H1 (cell line): ENCODE measurements around the gene USP36. TPM values are rescaled to one million over a fixed set of nuclear protein-coding genes. Genes with fewer than 3 reads are reported as not detected.

Experiments
- CTCF ChIA-PET: fragments of 300-600 bp; sonication (Branson Sonifier 250); formaldehyde crosslinking; loops from one replicate; lab custom pipeline; 2021; ENCODE audit not compliant: partially characterized antibody; lab: Charles Lee
- POLR2A ChIA-PET: fragments of 300-600 bp; sonication (Branson Sonifier 250); formaldehyde crosslinking; loops from one replicate; lab custom pipeline; 2021; ENCODE audit warnings: inconsistent platforms; ENCODE audit not compliant: partially characterized antibody; lab: Charles Lee
- DNase-seq, 2 experiments: peaks; one replicate each; pipeline versions ENCODE4 v3.0.0 to v3.0.0-alpha.2; 2010 to 2022; ENCODE audit warnings: low spot score in 2 of 2, low read depth in 1 of 2, mixed read lengths in 1 of 2
- FAIRE-seq: peaks from 2 replicates; lab custom pipeline; 2011; peaks lifted over from hg19 to GRCh38; lab: Jason Lieb, UNC
- H2AFZ ChIP-seq: 2 replicates; pipeline ENCODE4 v1.8.1; 2012; ENCODE audit warnings: low read length, inconsistent platforms
- H2AK5ac ChIP-seq: 2 replicates; pipeline ENCODE4 v1.6.1; 2013; ENCODE audit warnings: low read depth, low read length
- H2BK120ac ChIP-seq: replicated peaks from 2 replicates; pipeline ENCODE3; 2013; ENCODE audit warnings: low read depth, low read length, inconsistent platforms
- H2BK12ac ChIP-seq: 2 replicates; pipeline ENCODE4 v1.6.1; 2013; ENCODE audit warnings: low read depth, low read length
- H2BK15ac ChIP-seq: 2 replicates; pipeline ENCODE4 v1.6.1; 2013; ENCODE audit warnings: low read length
- H2BK20ac ChIP-seq: 2 replicates; pipeline ENCODE4 v1.6.1; 2013; ENCODE audit warnings: low read length
- H2BK5ac ChIP-seq: 2 replicates; pipeline ENCODE4 v1.6.1; 2013; ENCODE audit warnings: low read depth, low read length
- H3K14ac ChIP-seq: 2 replicates; pipeline ENCODE4 v1.6.1; 2013; ENCODE audit warnings: inconsistent platforms; ENCODE audit not compliant: insufficient read length
- H3K18ac ChIP-seq: 2 replicates; pipeline ENCODE4 v1.6.1; 2013; ENCODE audit warnings: low read length; ENCODE audit errors: extremely low read depth
- H3K23ac ChIP-seq: 2 replicates; pipeline ENCODE4 v1.6.1; 2013; ENCODE audit warnings: inconsistent platforms; ENCODE audit not compliant: insufficient read length
- H3K23me2 ChIP-seq: 2 replicates; pipeline ENCODE4 v1.6.1; 2013; ENCODE audit warnings: low read depth, low read length
- H3K27ac ChIP-seq: 2 replicates; pipeline ENCODE4 v1.6.1; 2011; ENCODE audit warnings: low read depth, low read length, inconsistent platforms
- H3K27me3 ChIP-seq, 4 experiments: replicated peaks in 1 of 4; 1 replicate in 1 of 4; 2 replicates in 3 of 4; pipeline versions ENCODE4 v1.6.1 to v1.8.1; 2011 to 2013; ENCODE audit warnings: low read length in 3 of 4, mild to moderate bottlenecking in 3 of 4, inconsistent platforms in 2 of 4, mixed read lengths in 2 of 4, moderate library complexity in 1 of 4; ENCODE audit not compliant: control insufficient read depth in 3 of 4, insufficient read depth in 3 of 4; ENCODE audit errors: extremely low read depth in 1 of 4
- H3K36me3 ChIP-seq, 4 experiments: 2 replicates each; pipeline versions ENCODE4 v1.6.1 to v1.8.1; 2011 to 2013; ENCODE audit warnings: mild to moderate bottlenecking in 4 of 4, low read length in 3 of 4, moderate library complexity in 2 of 4, control low read depth in 1 of 4, inconsistent platforms in 1 of 4; ENCODE audit not compliant: insufficient read depth in 4 of 4, control insufficient read depth in 2 of 4
- H3K4ac ChIP-seq: replicated peaks from 2 replicates; pipeline ENCODE3; 2013; ENCODE audit warnings: low read length, low read depth, mixed read lengths, inconsistent platforms; ENCODE audit not compliant: insufficient read length
- H3K4me1 ChIP-seq, 4 experiments: replicated peaks in 1 of 4; 1 replicate in 1 of 4; 2 replicates in 3 of 4; pipeline versions ENCODE4 v1.6.1 to v1.8.1; 2011 to 2013; ENCODE audit warnings: low read length in 3 of 4, inconsistent platforms in 2 of 4, mixed read lengths in 1 of 4; ENCODE audit not compliant: insufficient read depth in 4 of 4, control insufficient read depth in 3 of 4
- H3K4me2 ChIP-seq, 2 experiments: 2 replicates each; pipeline versions ENCODE4 v1.6.1 to v1.8.1; 2011 to 2013; ENCODE audit warnings: low read depth in 2 of 2, low read length in 2 of 2, control low read depth in 1 of 2, inconsistent platforms in 1 of 2, mild to moderate bottlenecking in 1 of 2; ENCODE audit not compliant: insufficient read depth in 1 of 2
- H3K4me3 ChIP-seq, 4 experiments: fragments of 200-600, 300-600 bp in 1 of 4; sonication (generic), shearing (Covaris generic), sonication (Bioruptor Twin) in 1 of 4; 2 replicates each; pipeline versions ENCODE4 v1.5.1 to v1.8.1; 2011 to 2016; ENCODE audit warnings: low read length in 4 of 4, low read depth in 3 of 4, control low read depth in 2 of 4, inconsistent platforms in 2 of 4, mild to moderate bottlenecking in 2 of 4, mixed read lengths in 1 of 4, moderate library complexity in 1 of 4; ENCODE audit not compliant: insufficient read depth in 2 of 4; ENCODE audit errors: extremely low read depth in 1 of 4
- H3K56ac ChIP-seq: replicated peaks from 2 replicates; pipeline ENCODE3; 2013; ENCODE audit warnings: low read depth, mild to moderate bottlenecking, mixed read lengths, low read length, inconsistent platforms; ENCODE audit not compliant: insufficient read length
- H3K79me1 ChIP-seq: 2 replicates; pipeline ENCODE4 v1.6.1; 2013; ENCODE audit warnings: low read depth, low read length, control low read depth
- H3K79me2 ChIP-seq, 2 experiments: 2 replicates each; pipeline versions ENCODE4 v1.6.1 to v1.8.1; 2012 to 2013; ENCODE audit warnings: low read length in 2 of 2, mild to moderate bottlenecking in 2 of 2, inconsistent platforms in 1 of 2; ENCODE audit not compliant: insufficient read depth in 2 of 2, control insufficient read depth in 1 of 2
- H3K9ac ChIP-seq, 4 experiments: replicated peaks in 1 of 4; 1 replicate in 1 of 4; 2 replicates in 3 of 4; pipeline versions ENCODE4 v1.6.1 to v1.8.1; 2011 to 2013; ENCODE audit warnings: low read depth in 3 of 4, low read length in 3 of 4, control low read depth in 2 of 4, mild to moderate bottlenecking in 2 of 4, moderate library complexity in 2 of 4, inconsistent platforms in 1 of 4; ENCODE audit errors: extremely low read depth in 1 of 4
- H3K9me3 ChIP-seq, 2 experiments: 2 replicates each; pipeline versions ENCODE4 v1.6.1 to v1.8.1; 2012 to 2013; ENCODE audit warnings: mild to moderate bottlenecking in 2 of 2, moderate library complexity in 2 of 2, control low read depth in 1 of 2, inconsistent platforms in 1 of 2, low read depth in 1 of 2, low read length in 1 of 2, mixed read lengths in 1 of 2; ENCODE audit not compliant: insufficient read depth in 2 of 2
- H4K20me1 ChIP-seq, 2 experiments: replicated peaks in 1 of 2; 2 replicates each; pipeline versions ENCODE3 to v1.8.1; 2011 to 2013; ENCODE audit warnings: inconsistent platforms in 2 of 2, low read length in 2 of 2, mild to moderate bottlenecking in 1 of 2; ENCODE audit not compliant: insufficient read depth in 2 of 2, control insufficient read depth in 1 of 2
- H4K5ac ChIP-seq: 2 replicates; pipeline ENCODE4 v1.6.1; 2013; ENCODE audit warnings: low read length, low read depth, mixed read lengths, inconsistent platforms; ENCODE audit not compliant: insufficient read length
- H4K8ac ChIP-seq: 2 replicates; pipeline ENCODE4 v1.8.0; 2013; ENCODE audit warnings: mild to moderate bottlenecking, moderate library complexity, low read length, inconsistent platforms; ENCODE audit not compliant: insufficient read depth; ENCODE audit errors: extremely low read depth
- H4K91ac ChIP-seq: replicated peaks from 2 replicates; pipeline ENCODE3; 2013; ENCODE audit warnings: low read length, mixed read lengths, inconsistent platforms; ENCODE audit not compliant: insufficient read length
- ATF3 ChIP-seq: IDR thresholded peaks from 2 replicates; pipeline ENCODE4 v1.6.1; 2011; ENCODE audit warnings: low read depth, mild to moderate bottlenecking, low read length; ENCODE audit not compliant: insufficient read depth
- CBX5 ChIP-seq: fragments of 300-800, 300-1000 bp; sonication (generic); IDR thresholded peaks from 2 replicates; pipeline ENCODE4 v1.7.1; 2016; ENCODE audit warnings: antibody characterized with exemption, low read length, low read depth
- CBX8 ChIP-seq: fragments of 300-800, 300-1000 bp; sonication (generic); IDR thresholded peaks from 2 replicates; pipeline ENCODE4 v1.7.1; 2016; ENCODE audit warnings: low read depth, low read length, borderline replicate concordance
- CHD2 ChIP-seq: IDR thresholded peaks from 2 replicates; pipeline ENCODE4 v1.6.1; 2012; ENCODE audit warnings: low read length, improper control_type of control experiment
- POLR2A ChIP-seq, 2 experiments: IDR thresholded peaks; 1 replicate in 1 of 2; 2 replicates in 1 of 2; pipeline ENCODE4 v1.6.1; 2011; ENCODE audit warnings: low read depth in 2 of 2, low read length in 2 of 2, mild to moderate bottlenecking in 2 of 2; ENCODE audit errors: control extremely low read depth in 1 of 2
- RXRA ChIP-seq: IDR thresholded peaks from 2 replicates; pipeline ENCODE4 v1.6.1; 2011; ENCODE audit warnings: low read depth, mild to moderate bottlenecking, low read length, moderate library complexity; ENCODE audit not compliant: insufficient read depth
- SIRT6 ChIP-seq: IDR thresholded peaks from one replicate; pipeline ENCODE4 v1.7.1; 2012; ENCODE audit warnings: low read length, inconsistent platforms
- TEAD4 ChIP-seq: IDR thresholded peaks from 2 replicates; pipeline ENCODE4 v1.6.1; 2012; ENCODE audit warnings: low read depth, low read length, inconsistent platforms, mixed read lengths
- ZNF274 ChIP-seq: IDR thresholded peaks from 2 replicates; pipeline ENCODE4 v1.7.0; 2012; ENCODE audit warnings: low read length, borderline replicate concordance; ENCODE audit errors: extremely low read depth
- WGBS, 2 experiments: shearing (Covaris generic) in 1 of 2; methylation state at CpG; one replicate each; pipeline versions ENCODE4 v1.1.6 to v1.1.7; 2013 to 2015; ENCODE audit warnings: low lambda C conversion rate in 2 of 2, mixed read lengths in 2 of 2, inconsistent platforms in 1 of 2, low coverage in 1 of 2, missing lambda C conversion rate in 1 of 2; ENCODE audit not compliant: insufficient replicate concordance in 2 of 2, insufficient coverage in 1 of 2, insufficient read length in 1 of 2; ENCODE audit errors: extremely low coverage in 1 of 2, missing lambda C conversion rate in 1 of 2; 5-methylcytosine and 5-hydroxymethylcytosine counted together
- polyA plus RNA-seq, 7 experiments: library from polyadenylated mRNA; depleted of rRNA in 3 of 7; stranded (reverse) in 5 of 7; unstranded in 2 of 7; fragments of >200 nt in 5 of 7; fragments of 200-250 nt in 2 of 7; gene quantifications; 1 replicate in 5 of 7; 2 replicates in 1 of 7; 4 replicates in 1 of 7; pipeline versions ENCODE4 v1.2.1 to v1.2.3, GENCODE V29; 2011 to 2013; ENCODE audit warnings: missing spikeins in 2 of 7, mixed read lengths in 2 of 7
- total RNA-seq: library from RNA; stranded (reverse); fragmentation: NEBNext Ultra II Directional; extraction: Animal tissue kit (Norgen Biotek cat#: 25700); gene quantifications from 2 replicates; pipeline ENCODE4 v1.2.1, GENCODE V29; 2021
- TF ChIP-seq, protein P1 (sequence below), 3 experiments: IDR thresholded peaks; 1 replicate in 2 of 3; 2 replicates in 1 of 3; pipeline versions ENCODE4 v1.5.1 to v1.6.1; 2011; ENCODE audit warnings: low read length in 3 of 3, mild to moderate bottlenecking in 3 of 3, inconsistent platforms in 2 of 3, low read depth in 1 of 3, moderate library complexity in 1 of 3; ENCODE audit not compliant: insufficient read depth in 1 of 3; ENCODE audit errors: control extremely low read depth in 1 of 3

USP36 gene
- total and polyA plus RNA-seq, 2 of the 8 experiments (the other 6 are each of a cell fraction or from before 2014, with no cell fraction given) = 40.7 to 67.7 TPM

- Histone ChIP-seq H2AFZ (no peak overlapping the region), H3K9me3 (no peaks in the 10 kb centered on the region), H3K4me2 (no peak overlapping the region), H3K27me3 (no peaks in the 10 kb centered on the region), H4K20me1 (peaks cover 5 to 16% of the 10 kb centered on the region in 2 experiments), H3K18ac (no peak overlapping the region), H3K4ac (no peak overlapping the region), H4K91ac (no peak overlapping the region), H4K5ac (no peak overlapping the region), H2BK120ac (no peak overlapping the region), H2BK15ac (no peak overlapping the region), H2BK12ac (no peak overlapping the region), H4K8ac (no peak overlapping the region), H2BK20ac (no peak overlapping the region), H3K23ac (no peak overlapping the region), H3K4me1 (no peaks in the 10 kb centered on the region), H2BK5ac (no peak overlapping the region), H3K14ac (no peak overlapping the region), H3K36me3 (peaks cover 49 to 82% (median 78%) of the 10 kb centered on the region in 4 experiments), H2AK5ac (no peak overlapping the region), H3K23me2 (no peaks in the 10 kb centered on the region), H3K79me1 (no peaks in the 10 kb centered on the region; the same call in none of the 2 replicates), H3K56ac (no peak overlapping the region), H3K9ac (no peak overlapping the region; a peak in 1 of 7 replicates), H3K27ac (no peak overlapping the region), H3K79me2 (peaks cover 0 to 3% of the 10 kb centered on the region in 2 experiments; a peak in 1 of 4 replicates), H3K4me3 (no peak overlapping the region)
- no peak for FAIRE-seq
- DNase-seq = no peak
- ChIA-PET CTCF (interaction anchor here (1.3 to 2.0 kb wide), 3 partner anchors 10 to 11 kb away, joined by 3 to 5 read pairs (median 4); no protein-coding TSS in a partner anchor), POLR2A (interaction anchor here (2.1 to 3.2 kb wide), 2 partner anchors 15 to 20 kb away, joined by 5 to 12 read pairs; no protein-coding TSS in a partner anchor)
- 94% methylated on average over 19 of the region's 19 CpGs; no CpG with 5 or more reads in 1 of the 2 experiments for WGBS, 2 experiments
- TF ChIP-seq CBX8 = no peak
- no peak for TF ChIP-seq ZNF274
- no peak for TF ChIP-seq TEAD4
- no peak for TF ChIP-seq RXRA
- TF ChIP-seq, protein P1, sequence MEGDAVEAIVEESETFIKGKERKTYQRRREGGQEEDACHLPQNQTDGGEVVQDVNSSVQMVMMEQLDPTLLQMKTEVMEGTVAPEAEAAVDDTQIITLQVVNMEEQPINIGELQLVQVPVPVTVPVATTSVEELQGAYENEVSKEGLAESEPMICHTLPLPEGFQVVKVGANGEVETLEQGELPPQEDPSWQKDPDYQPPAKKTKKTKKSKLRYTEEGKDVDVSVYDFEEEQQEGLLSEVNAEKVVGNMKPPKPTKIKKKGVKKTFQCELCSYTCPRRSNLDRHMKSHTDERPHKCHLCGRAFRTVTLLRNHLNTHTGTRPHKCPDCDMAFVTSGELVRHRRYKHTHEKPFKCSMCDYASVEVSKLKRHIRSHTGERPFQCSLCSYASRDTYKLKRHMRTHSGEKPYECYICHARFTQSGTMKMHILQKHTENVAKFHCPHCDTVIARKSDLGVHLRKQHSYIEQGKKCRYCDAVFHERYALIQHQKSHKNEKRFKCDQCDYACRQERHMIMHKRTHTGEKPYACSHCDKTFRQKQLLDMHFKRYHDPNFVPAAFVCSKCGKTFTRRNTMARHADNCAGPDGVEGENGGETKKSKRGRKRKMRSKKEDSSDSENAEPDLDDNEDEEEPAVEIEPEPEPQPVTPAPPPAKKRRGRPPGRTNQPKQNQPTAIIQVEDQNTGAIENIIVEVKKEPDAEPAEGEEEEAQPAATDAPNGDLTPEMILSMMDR (IDR thresholded peaks at IDR 0.05; ENCODE audit: control extremely low read depth in 1 of 3, insufficient read depth in 1 of 3, low read depth in 1 of 3, low read length in 3 of 3) = no peak
- TF ChIP-seq CBX5 = no peak
- no peak for TF ChIP-seq ATF3
- no peak for TF ChIP-seq SIRT6
- TF ChIP-seq POLR2A (IDR thresholded peaks at IDR 0.05; ENCODE audit: control extremely low read depth in 1 of 2, low read depth in 2 of 2, low read length in 2 of 2) = no peak
- no peak for TF ChIP-seq CHD2
Observed at GRCh38 chr17:78818152-78818846, 22.3 kb downstream of the USP36 start.
